Activated CD8-positive, alpha-beta memory T cell treated with anti-CD3 and anti-CD28 coated beads, Interleukin-2, amount 10 ng/mL, durations not matched to agents 7 days and 5 days (primary cell): ENCODE data around the gene CERS6. TPM values are rescaled to one million over a fixed set of nuclear protein-coding genes. Genes with fewer than 3 reads are reported as not detected.

Experiments used
- ATAC-seq: fragments of 150-1000 bp; cut with Tn5 transposase; one replicate; pipeline ENCODE4 v1.10.0; 2021; ENCODE audit warnings: moderate library complexity
- CTCF ChIA-PET: fragments of 350-600 bp; sonication (Branson Sonifier 250); formaldehyde crosslinking; loops from one replicate; lab custom pipeline; 2021; ENCODE audit warnings: antibody characterized with exemption; lab: Charles Lee
- DNase-seq: peaks from one replicate; pipeline ENCODE4 v3.0.0-alpha.2; 2020
- H3K27ac Mint-ChIP-seq: one replicate; pipeline ENCODE4 v1.8.0; 2021; ENCODE audit warnings: mild to moderate bottlenecking, mixed read lengths
- H3K27me3 Mint-ChIP-seq: one replicate; pipeline ENCODE4 v1.8.0; 2021; ENCODE audit warnings: mixed read lengths
- H3K36me3 Mint-ChIP-seq: one replicate; pipeline ENCODE4 v1.8.0; 2021; ENCODE audit warnings: mild to moderate bottlenecking, mixed read lengths
- H3K4me1 Mint-ChIP-seq: one replicate; pipeline ENCODE4 v1.8.0; 2021; ENCODE audit warnings: mixed read lengths
- H3K4me3 Mint-ChIP-seq: one replicate; pipeline ENCODE4 v1.8.0; 2021; ENCODE audit warnings: mild to moderate bottlenecking, moderate library complexity, mixed read lengths
- H3K9me3 Mint-ChIP-seq: one replicate; pipeline ENCODE4 v1.8.0; 2022; ENCODE audit warnings: low read depth, mixed read lengths
- total RNA-seq, 2 experiments: library from RNA; stranded (reverse); gene quantifications; one replicate each; pipeline ENCODE4 v1.2.3, GENCODE V29; 2021

Gene CERS6
- total RNA-seq, 2 experiments from 2014 or later, result 5.0 to 12.7 TPM

- Mint-ChIP-seq H3K4me3 (no peak overlapping the region), H3K9me3 (peaks cover 11% of the 10 kb centered on the region), H3K4me1 (peaks cover 6% of the 10 kb centered on the region), H3K36me3 (peaks cover 18% of the 10 kb centered on the region), H3K27ac (no peak overlapping the region), H3K27me3 (no peaks in the 10 kb centered on the region)
- ATAC-seq, result no peak
- no peak for DNase-seq
- CTCF ChIA-PET, result no interaction called here
Measured at GRCh38 chr2:168541858-168542257, 85.8 kb downstream of the CERS6 start.

DNA sequence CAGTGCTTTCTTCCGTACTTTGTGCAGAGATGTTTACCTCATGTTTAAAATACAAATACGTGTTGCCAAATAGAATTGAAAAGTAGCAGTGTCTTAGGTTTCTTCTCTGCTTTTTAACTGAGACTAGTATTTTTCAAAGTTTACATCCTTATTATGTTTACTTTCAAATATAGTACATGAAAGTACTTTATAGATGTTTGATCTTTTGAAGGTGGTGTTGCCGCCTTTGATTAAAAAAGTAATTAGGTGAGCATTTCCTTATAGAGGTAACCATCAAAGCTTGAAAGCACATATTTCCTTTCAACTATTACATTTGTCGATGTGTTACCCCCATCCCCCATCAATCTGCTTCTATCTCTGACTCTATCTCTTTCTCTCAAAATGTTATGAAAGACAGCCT lies 87.0 kb downstream of the CERS6 start:
- Mint-ChIP-seq H3K9me3 (peaks cover 11% of the 10 kb centered on the region), H3K4me3 (no peak overlapping the region), H3K27me3 (no peaks in the 10 kb centered on the region), H3K4me1 (peaks cover 2% of the 10 kb centered on the region), H3K36me3 (peaks cover 18% of the 10 kb centered on the region), H3K27ac (no peak overlapping the region)
- DNase-seq, result no peak
- ATAC-seq, result no peak
- CTCF ChIA-PET, result no interaction called here

GRCh38 chr2:168543935-168544334 lies 87.9 kb downstream of the CERS6 start:
- Mint-ChIP-seq H3K4me1 (no peaks in the 10 kb centered on the region), H3K36me3 (peaks cover 18% of the 10 kb centered on the region), H3K27ac (no peak overlapping the region), H3K4me3 (no peak overlapping the region), H3K27me3 (no peaks in the 10 kb centered on the region), H3K9me3 (peaks cover 11% of the 10 kb centered on the region)
- CTCF ChIA-PET, result no interaction called here
- DNase-seq, result no peak
- ATAC-seq, result no peak

DNA sequence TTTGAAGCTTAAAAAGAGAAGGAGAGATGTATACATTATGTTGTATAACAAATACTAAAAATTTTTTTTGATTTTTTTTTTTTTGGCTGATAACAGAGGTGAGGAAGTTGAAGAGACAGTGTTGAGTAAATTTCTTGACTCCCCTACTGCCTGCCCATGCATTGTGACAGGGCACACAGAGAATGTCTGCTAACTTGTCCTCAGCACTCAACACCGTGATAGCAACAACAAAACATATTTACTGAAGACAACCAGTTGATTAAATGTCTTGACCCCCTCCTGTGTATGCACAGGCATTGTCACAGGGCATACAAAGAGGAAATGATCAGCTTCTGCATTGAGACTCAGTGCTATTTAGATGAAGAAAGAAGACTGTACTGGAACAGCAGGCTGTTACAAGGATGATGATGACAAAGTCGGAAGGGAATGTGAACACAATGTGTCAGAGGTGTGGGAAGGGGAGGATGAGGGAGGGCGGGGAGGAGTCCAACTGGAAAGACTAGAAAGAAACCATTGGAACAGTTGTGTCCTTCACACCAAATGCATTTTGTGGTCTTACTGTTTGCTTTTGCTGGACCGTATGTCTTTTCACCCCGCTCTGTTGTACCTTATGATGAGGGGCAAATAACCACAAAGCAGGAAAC lies 89.5 kb downstream of the CERS6 start:
- CTCF ChIA-PET, result no interaction called here
- Mint-ChIP-seq H3K4me3 (no peak overlapping the region), H3K9me3 (peaks cover 6% of the 10 kb centered on the region)

GRCh38 chr2:168550670-168551069 lies 94.6 kb downstream of the CERS6 start:
- DNase-seq (no peak), ATAC-seq (no peak)
- Mint-ChIP-seq H3K27me3 (no peaks in the 10 kb centered on the region), H3K4me3 (no peak overlapping the region), H3K9me3 (no peaks in the 10 kb centered on the region), H3K27ac (no peak overlapping the region), H3K36me3 (peaks cover 1% of the 10 kb centered on the region), H3K4me1 (no peaks in the 10 kb centered on the region)
- CTCF ChIA-PET, result no interaction called here

More for the DNA sequence above, 89.5 kb downstream of the CERS6 start:
- Mint-ChIP-seq H3K4me1 (no peaks in the 10 kb centered on the region), H3K27me3 (no peaks in the 10 kb centered on the region), H3K27ac (no peak overlapping the region), H3K36me3 (peaks cover 11% of the 10 kb centered on the region)
- DNase-seq, result no peak
- no peak for ATAC-seq

DNA sequence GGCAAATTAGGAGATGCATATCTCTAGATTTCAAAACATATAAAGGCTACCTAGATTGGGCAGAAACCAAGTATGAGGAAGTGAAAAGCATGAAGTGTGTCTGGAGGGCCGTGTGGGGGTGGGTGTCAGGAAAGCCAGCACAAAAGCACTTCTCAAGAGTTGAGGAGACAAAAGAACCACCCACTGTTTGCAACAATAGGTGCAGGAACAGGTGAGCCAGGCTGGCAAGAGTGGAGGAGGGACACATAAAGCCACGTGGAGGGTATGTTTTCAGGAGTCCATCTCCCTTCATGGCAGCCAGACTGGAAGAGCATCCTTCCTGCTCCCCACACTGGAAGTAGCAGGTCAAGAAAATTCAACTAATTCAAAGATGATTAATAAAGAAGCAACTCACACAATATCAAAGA lies 96.4 kb downstream of the CERS6 start:
- ATAC-seq, result no peak
- no peaks in the 10 kb centered on the region for H3K27me3 Mint-ChIP-seq
- DNase-seq, result no peak
- no peak overlapping the region for H3K4me3 Mint-ChIP-seq
- CTCF ChIA-PET, result no interaction called here
- no peaks in the 10 kb centered on the region for H3K4me1 Mint-ChIP-seq
- peaks cover 1% of the 10 kb centered on the region for H3K36me3 Mint-ChIP-seq
- no peak overlapping the region for H3K27ac Mint-ChIP-seq
- H3K9me3 Mint-ChIP-seq, result no peaks in the 10 kb centered on the region

- H3K9me3 Mint-ChIP-seq, result no peaks in the 10 kb centered on the region
- H3K4me1 Mint-ChIP-seq, result no peaks in the 10 kb centered on the region
- H3K4me3 Mint-ChIP-seq, result no peak overlapping the region
- H3K27ac Mint-ChIP-seq, result no peak overlapping the region
- DNase-seq, result no peak
- no peaks in the 10 kb centered on the region for H3K27me3 Mint-ChIP-seq
- H3K36me3 Mint-ChIP-seq, result no peaks in the 10 kb centered on the region
- ATAC-seq, result no peak
- CTCF ChIA-PET, result no interaction called here
Measured at GRCh38 chr2:168555283-168555682, 99.2 kb downstream of the CERS6 start.

DNA sequence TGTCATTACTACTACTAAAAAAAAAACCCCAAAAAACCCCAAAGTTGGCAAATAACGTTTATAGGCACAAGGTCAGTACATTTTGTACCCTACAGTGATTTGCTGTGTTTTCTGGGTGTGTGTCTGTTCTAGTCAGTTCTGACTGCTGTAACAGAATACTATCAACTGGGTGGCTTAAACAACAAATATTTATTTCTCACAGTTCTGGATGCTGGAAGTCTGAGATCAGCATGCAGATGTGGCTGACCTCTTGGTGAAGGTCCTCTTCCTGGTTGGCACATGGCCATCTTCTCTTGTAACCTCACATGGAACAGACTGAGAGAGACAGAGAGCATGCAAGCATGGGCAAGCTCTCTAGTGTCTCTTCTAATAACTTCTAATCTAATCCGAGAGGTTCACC lies 103.1 kb downstream of the CERS6 start:
- Mint-ChIP-seq H3K4me1 (no peaks in the 10 kb centered on the region), H3K36me3 (peaks cover 6% of the 10 kb centered on the region), H3K9me3 (no peaks in the 10 kb centered on the region), H3K27ac (no peak overlapping the region), H3K27me3 (no peaks in the 10 kb centered on the region), H3K4me3 (no peak overlapping the region)
- CTCF ChIA-PET, result no interaction called here
- DNase-seq (no peak), ATAC-seq (no peak)

- no peak for ATAC-seq
- Mint-ChIP-seq H3K9me3 (no peaks in the 10 kb centered on the region), H3K4me3 (no peak overlapping the region), H3K27me3 (no peaks in the 10 kb centered on the region), H3K36me3 (peaks cover 6% of the 10 kb centered on the region), H3K4me1 (no peaks in the 10 kb centered on the region), H3K27ac (no peak overlapping the region)
- DNase-seq, result no peak
- CTCF ChIA-PET, result no interaction called here
Measured at GRCh38 chr2:168560817-168561499, 104.9 kb downstream of the CERS6 start.

- H3K27ac Mint-ChIP-seq, result no peak overlapping the region
Measured at GRCh38 chr2:168561991-168562390, 105.9 kb downstream of the CERS6 start.

DNA sequence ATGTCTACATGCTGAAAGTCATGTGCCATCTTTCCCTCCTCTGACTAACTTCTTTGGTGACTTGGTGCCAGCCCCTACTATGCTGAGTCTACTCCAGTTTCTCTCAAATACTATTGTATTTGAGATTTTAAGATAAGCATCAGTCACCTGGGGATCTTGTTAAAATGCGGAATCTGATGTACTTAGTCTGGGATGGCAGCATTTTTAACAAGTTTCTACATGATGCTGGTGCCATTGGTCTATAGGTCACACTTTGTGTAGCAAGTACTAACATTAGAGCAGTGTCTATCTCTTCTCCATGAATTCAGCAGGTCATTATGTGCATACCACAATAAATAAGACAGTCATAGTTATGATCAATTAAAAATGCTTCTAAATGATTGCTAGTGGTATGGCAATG lies 106.9 kb downstream of the CERS6 start:
- Mint-ChIP-seq H3K4me3 (no peak overlapping the region), H3K36me3 (peaks cover 6% of the 10 kb centered on the region), H3K27ac (no peak overlapping the region), H3K4me1 (no peaks in the 10 kb centered on the region), H3K9me3 (no peaks in the 10 kb centered on the region), H3K27me3 (no peaks in the 10 kb centered on the region)
- CTCF ChIA-PET, result no interaction called here
- no peak for DNase-seq
- ATAC-seq, result no peak

More at GRCh38 chr2:168561991-168562390, 105.9 kb downstream of the CERS6 start:
- CTCF ChIA-PET, result no interaction called here
- H3K4me3 Mint-ChIP-seq, result no peak overlapping the region
- no peaks in the 10 kb centered on the region for H3K4me1 Mint-ChIP-seq
- no peak for ATAC-seq
- peaks cover 6% of the 10 kb centered on the region for H3K36me3 Mint-ChIP-seq
- H3K9me3 Mint-ChIP-seq, result no peaks in the 10 kb centered on the region
- DNase-seq, result no peak
- H3K27me3 Mint-ChIP-seq, result no peaks in the 10 kb centered on the region

GRCh38 chr2:168564641-168565040 lies 108.6 kb downstream of the CERS6 start:
- H3K4me3 Mint-ChIP-seq, result no peak overlapping the region
- no peaks in the 10 kb centered on the region for H3K4me1 Mint-ChIP-seq
- ATAC-seq, result no peak
- CTCF ChIA-PET, result no interaction called here
- H3K27me3 Mint-ChIP-seq, result no peaks in the 10 kb centered on the region
- no peak overlapping the region for H3K27ac Mint-ChIP-seq
- peaks cover 6% of the 10 kb centered on the region for H3K36me3 Mint-ChIP-seq
- no peak for DNase-seq
- H3K9me3 Mint-ChIP-seq, result no peaks in the 10 kb centered on the region

DNA sequence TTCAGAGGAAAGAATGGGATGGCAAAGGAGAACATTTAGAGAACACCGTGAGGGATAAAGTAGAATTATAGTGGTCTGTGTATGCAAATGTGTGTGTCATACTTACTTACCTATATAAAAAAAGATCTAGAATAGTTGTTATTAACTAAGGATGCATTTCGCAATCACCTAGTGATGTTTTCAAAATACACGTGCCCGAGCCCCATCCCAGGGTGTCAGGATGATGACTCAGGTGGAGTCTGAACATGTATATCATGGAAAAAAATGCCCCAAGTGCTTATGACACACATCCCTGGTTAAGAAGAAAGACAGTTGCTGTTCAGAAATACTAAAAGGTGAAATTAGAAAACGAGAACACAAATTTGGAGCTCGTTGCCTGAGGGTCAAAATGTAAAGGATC lies 109.0 kb downstream of the CERS6 start:
- H3K4me1 Mint-ChIP-seq, result no peaks in the 10 kb centered on the region
- no peaks in the 10 kb centered on the region for H3K9me3 Mint-ChIP-seq
- DNase-seq (no peak), ATAC-seq (no peak)
- no peak overlapping the region for H3K27ac Mint-ChIP-seq
- no peaks in the 10 kb centered on the region for H3K27me3 Mint-ChIP-seq
- CTCF ChIA-PET, result no interaction called here
- no peak overlapping the region for H3K4me3 Mint-ChIP-seq
- peaks cover 6% of the 10 kb centered on the region for H3K36me3 Mint-ChIP-seq

DNA sequence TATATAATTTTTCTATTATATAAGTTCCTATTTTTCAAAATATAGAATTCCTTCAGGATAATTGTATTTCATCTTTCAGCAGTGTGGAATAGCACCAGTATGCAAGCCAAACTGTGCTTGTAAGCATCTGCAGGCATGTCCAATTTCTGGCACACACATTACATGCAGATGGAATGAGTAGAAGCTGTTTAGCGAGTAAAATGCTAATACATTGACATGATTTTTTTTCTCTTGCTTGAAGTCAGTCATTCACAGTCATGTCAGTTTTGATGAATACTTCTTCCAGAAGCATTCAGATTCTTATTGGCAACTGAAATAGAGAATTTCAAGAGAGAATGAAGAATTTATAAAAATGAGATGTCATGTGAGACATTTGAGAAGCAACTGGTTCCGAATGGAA lies 109.4 kb downstream of the CERS6 start:
- Mint-ChIP-seq H3K27me3 (no peaks in the 10 kb centered on the region), H3K4me1 (no peaks in the 10 kb centered on the region), H3K36me3 (peaks cover 6% of the 10 kb centered on the region), H3K27ac (no peak overlapping the region), H3K4me3 (no peak overlapping the region), H3K9me3 (no peaks in the 10 kb centered on the region)
- ATAC-seq, result no peak
- CTCF ChIA-PET, result no interaction called here
- DNase-seq, result no peak
